NCI-H345 (cell line): ENCODE measurements around the gene NEK8.

Experiments used
- DNase-seq: peaks from one replicate; lab custom pipeline; 2025; lab: John Stamatoyannopoulos, UW

The NEK8 gene

GRCh38 chr17:28728364-28729200 lies at the start of gene NEK8:
Gene NEK8, plus strand, starts transcription at chr17:28728788. Its CDS starts 26 bp downstream, at chr17:28728814.
- peak; percentile 91 for DNase-seq

DNA sequence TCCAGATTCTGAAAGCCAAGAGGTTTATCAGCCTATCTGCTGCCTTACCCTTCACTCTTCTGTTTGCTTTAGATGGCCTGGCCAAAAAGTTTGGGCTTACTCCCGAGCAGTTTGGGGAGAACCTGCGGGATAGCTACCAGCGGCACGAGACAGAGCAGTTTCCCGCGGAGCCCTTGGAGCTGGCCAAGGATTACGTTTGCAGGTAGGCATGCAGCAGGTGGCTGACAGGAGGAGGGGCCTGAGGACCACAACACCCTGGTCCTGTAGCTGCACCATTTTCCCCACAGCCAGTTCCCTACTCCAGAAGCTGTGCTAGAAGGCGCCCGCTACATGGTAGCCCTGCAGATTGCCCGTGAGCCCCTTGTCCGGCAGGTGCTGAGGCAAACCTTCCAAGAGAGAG lies 45.9 kb upstream of the NEK8 start:
- DNase-seq = no peak

DNA sequence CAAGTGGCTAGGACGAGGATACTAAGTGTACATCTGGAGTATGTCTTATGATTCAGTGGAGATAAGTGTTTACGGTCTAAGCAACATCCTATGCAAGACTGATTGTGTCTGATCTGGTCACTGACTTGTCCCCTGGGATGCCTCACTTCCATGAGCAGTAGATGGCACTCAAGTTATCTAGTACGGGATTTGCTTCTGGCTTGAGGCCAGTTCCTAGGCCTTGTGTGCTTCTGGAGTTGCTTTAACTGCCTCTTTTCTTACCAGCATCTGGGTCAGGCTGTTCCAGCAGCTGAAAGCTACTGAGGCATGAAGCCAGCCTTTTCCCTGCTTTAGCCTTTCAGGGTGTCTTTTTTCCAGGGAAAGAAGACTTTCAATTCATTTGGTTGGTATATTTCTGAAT lies 43.6 kb upstream of the NEK8 start:
- DNase-seq = peak; percentile 50

DNA sequence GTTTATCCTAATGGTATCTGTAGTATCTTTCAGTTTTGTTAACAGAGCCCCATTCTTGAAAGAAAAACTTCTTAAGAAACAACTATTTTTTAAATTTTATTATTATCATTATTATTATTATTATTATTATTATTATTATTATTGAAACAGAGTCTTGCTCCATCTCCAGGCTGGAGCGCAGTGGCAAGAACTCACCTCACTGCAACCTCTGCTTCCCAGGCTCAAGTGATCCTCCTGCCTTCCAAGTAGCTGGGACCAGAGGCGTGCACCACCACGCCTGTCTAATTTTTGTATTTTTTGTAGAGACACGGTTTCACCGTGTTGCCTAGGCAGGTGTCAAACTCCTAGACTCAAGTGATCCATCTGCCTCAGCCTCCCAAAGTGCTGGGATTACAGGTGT lies 43.2 kb upstream of the NEK8 start:
- DNase-seq = no peak

GRCh38 chr17:28686296-28686695 lies 42.3 kb upstream of the NEK8 start:
- DNase-seq = no peak

DNA sequence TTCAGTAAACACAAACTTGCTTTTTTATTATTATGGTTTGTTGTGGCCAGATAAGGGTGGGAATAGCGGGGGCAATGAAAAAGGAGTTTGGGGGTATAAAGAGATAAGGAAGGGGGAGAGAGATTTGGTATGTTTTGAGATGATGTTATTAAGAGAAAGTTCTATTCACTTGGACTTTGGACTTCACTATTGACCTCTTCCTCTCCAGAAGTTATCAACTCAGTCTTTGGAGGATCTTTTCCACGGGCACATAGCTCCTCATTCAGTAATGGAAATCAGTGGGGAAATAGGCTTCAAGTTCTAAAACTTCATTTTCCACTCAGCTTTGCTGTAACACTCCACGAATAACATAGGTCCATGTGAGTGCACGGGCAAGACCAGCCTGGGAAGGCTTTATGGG lies 40.1 kb upstream of the NEK8 start:
- DNase-seq = no peak

DNA sequence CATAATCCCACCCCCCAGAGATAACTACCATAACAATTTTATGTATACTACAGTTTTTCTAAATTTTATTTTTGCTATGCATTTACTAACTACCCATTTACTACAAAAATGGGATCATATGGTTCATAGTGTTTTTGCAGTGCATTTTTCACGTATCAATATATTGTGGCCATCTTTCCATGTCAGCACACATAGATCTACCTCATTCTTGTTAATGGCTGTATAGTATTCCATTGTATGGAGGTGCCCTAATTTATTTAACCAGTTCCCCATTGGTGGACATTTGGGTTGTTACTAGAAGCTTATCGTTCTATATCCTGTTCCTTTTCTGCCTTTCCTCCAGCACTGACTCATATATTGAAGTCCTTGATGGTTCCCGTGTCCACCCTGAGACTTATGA lies 39.6 kb upstream of the NEK8 start:
- DNase-seq = no peak

DNA sequence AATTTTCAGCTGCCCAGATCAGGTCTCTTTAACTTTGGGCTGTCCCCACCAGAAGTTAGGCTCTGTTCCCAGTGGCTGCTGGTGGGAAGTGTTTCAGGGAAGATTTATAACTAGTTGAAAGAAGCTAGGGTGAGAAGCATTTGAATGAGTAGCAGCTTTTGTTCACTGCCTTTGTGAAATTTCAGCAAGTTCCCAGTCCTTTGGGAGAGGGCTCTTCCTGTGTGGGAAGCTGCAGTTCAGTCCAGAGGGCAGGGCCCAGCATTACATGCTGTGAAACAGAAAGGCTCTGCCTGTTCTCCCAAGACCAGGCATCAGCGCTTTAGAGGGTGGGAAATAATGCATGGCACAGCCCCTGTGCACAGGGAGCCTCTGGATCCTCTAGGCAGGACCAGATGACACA lies 34.7 kb upstream of the NEK8 start:
- no peak for DNase-seq

GRCh38 chr17:28698253-28698941 lies 30.2 kb upstream of the NEK8 start:
- DNase-seq = no peak

DNA sequence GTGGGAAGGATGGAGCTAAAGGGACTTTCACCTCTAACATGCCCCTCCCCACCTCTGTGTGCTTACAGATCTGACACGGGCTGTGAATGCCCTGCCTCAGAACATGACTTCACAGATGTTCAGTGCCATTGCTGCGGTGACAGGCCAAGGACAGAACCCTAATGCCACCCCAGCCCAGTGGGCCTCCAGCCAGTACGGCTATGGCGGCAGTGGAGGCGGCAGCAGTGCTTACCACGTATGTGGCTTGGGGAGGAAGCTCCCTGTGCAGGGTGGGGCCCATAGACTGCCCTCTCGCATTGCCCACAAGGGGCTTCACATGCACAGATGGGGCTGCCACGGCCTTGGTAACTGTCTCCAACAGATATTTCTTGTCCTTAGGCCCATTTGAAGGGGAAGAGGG lies 28.3 kb upstream of the NEK8 start:
- DNase-seq = no peak

DNA sequence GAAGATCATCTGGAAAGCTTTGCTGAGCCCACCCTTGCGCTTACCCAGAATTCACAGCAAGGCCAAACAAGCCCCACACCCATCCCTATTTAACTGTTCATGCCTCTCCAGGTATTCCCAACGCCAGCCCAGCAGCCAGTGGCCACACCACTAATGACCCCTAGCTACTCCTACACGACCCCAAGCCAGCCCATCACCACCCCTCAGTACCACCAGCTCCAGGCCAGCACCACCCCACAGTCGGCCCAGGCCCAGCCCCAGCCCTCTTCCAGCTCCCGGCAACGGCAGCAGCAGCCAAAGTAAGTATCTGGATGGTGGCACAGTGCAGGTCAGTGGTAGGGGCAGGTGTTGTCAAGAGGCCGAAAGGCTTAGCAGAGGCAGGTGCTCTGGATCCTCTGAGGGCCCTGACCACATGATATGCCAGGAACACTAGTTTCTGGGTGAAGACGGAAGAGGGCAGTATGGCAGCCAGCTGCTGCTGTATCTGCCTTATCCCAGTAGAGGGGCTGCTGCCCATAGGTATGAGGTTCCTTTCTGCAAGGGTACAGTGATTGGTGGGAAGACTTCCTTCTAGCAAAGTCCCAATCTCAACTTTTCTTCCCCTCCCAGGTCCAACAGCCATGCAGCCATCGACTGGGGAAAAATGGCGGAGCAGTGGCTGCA lies 27.6 kb upstream of the NEK8 start:
- DNase-seq = no peak

DNA sequence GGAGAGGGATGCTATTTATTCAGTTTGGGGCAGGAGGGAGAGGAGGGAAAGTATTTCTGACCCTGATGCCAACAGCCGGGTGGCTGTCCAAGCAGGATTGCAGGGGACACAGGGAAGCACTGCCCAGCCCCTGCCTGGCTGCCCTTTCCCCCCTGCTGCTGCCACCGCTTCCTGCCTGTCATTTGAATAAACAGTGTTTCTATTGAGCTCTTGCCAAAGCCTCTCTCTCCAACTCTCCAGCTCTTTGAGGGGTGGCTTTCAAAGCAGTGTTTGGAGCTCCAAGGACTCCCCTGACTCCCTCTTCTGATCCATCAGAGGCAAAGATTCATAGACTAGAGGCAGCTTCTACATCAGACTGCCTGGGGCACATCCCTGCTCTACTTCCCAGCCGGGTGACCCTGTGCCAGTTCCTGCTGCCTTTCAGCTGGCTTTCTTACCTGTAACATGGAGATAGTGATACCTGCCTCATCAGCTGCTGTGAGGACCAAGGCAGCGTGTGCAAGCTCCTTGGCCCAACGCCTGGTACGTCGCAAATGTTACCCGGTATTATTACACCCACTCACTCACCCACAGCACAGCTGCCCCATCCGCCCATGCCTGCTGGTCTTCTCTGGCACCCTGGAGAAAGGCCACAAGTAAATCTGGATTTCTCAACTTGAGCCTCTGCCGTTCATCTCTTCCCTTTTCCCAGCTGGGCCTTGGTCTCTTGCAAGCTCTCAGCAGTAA lies 26.4 kb upstream of the NEK8 start:
- DNase-seq = peak; percentile 77

DNA sequence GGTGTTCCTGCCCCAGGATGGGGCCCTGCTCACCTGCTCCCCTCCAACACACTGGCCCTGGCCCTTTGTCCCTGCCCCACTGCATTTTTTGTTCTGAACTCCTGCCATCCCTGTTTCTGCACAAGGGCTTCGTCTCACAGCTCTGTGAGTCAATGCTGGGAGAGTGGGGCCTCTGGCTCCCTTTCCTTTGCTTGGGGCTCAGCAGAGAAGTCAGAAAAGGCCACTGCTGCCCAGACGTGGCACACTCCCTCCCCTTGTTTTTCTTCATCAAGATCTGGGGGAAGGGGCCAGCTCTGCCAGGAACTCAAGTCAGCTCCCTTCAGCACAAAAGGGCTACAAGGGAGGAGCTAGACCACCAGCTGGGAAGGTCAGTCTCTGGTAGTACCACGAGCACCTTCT lies 25.8 kb upstream of the NEK8 start:
- no peak for DNase-seq

- no peak for DNase-seq
These were observed 24.9 kb upstream of the NEK8 start for GRCh38 chr17:28703552-28704218.

DNA sequence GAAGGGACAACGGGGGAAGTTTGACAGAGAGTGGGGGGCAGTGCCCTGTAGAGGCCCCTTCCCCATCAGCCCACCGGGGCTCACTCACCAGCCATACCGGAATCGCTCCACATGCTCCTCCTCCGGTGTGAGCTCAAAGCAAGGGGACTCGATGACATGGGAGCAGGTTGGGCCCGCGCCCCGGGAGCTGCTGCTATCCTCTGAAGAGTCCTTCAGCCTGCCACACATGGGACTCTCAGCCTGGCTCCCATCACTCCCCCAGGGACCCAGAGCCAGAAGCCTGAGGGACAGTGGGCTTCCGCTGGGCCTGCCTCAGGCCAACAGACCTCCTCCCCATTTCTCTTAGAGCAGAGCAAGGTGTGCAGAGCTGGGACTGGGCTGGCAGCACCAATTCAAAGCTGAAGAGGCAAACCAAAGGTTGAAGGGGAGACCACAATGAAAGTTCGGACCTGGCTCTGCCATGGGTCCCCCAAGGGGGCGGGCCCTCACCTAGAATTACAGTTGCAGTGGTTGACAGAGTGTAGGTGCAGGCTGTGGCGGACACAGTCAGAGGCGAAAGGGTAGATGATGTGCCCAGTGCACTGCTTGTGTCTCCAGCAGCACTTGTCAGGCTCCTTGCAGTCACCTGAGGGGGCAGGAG lies 24.2 kb upstream of the NEK8 start:
- no peak for DNase-seq

GRCh38 chr17:28705074-28705659 lies 23.4 kb upstream of the NEK8 start:
- peak; percentile 28 for DNase-seq

DNA sequence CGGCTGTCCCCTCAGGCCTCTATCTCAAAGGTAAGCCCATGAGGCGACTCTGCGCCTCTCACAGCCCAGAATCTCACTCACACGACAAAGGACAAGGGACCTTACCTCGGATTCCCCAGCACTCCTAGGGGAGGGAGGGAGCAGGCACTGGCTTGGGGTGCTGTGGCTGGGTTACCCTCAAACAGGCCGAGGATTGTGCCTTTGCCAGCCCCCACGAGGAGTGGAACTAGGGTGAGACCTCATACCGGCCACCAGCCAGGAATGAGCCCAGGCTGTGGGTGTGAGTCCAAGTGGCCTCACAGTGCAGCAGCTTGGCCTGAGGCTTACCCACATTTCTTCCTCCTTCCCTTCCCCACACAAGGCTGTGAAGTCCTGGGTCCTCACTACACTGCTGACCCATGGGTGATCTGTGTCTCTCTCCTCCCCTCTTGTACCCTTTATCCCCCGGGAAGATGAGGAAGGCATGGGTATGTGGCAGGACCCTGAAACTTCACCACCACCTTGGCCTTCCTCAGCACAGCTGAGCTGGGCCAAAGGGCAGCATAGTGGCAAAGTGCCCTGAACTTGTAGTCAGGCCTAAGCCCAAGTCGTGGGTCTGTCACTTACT lies 22.8 kb upstream of the NEK8 start:
- no peak for DNase-seq

DNA sequence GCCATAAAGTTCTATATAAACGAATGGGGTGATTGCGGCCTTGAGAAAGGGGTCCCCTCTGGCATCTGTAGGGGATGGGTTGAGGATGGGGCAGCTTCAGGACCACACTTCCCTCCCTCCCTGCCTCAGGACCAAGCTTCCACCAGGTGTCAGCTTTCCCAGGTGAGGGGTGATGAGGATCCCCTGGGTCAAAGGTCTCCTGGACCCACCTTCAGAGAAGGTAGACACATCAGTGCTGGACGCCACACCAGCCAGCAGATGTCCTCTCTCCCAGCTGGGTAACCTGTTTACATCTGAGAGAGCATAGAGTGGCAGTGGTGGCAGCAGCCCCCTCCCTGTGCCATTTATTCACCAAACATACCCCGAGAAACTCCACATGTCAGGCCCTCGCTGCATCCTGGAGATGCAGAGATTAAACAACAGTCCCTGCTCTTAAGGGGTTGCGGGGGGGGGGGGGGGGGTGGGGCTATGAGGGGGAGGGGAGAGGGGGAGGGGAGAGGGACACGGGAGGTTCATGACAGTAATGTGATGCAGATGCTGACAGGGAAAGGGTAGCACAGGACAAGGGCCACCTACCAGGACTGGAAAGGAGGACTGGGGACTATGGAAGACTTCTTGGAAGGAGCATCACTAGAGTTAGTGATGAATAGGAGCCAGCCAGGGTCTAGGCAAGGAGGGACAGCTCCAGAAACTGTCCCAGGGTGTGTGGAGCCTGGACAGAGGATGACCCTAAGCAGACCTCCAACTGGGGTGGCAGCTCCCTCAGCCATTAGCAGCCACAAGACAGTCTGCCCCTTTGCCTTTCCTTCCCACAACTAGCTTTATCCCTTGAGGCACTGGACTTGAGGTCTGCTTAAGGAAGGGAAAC lies 21.9 kb upstream of the NEK8 start:
- DNase-seq = no peak

DNA sequence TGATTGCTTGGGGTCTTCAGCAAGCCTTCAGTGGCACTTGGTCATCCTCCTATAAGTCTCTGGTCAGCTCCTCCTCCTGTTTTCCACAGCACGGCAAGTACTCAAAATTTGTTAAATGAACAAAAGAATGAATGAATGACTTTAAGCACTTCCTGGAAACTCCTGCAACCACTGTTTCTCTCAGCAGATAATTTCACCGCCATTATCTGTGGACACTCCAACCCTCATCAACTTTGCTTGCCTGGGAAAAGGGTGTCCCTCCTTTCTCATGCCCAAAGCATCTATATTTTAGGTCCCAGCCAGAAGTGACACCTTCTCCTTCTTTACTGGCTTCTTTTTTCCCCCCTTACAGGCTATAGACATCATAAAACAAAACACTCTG lies 21.3 kb upstream of the NEK8 start:
- no peak for DNase-seq
